Fibroblast of lung (primary cell): ENCODE results near the gene DGKG. TPM values are rescaled to one million over a fixed set of nuclear protein-coding genes. Genes with fewer than 3 reads are reported as not detected.
A peak's percentile ranks its signal among the peaks of the same experiment; 100 is the strongest.

Experiments
- DNase-seq, 2 donors: peaks; one replicate each; pipeline versions ENCODE4 v3.0.0 to v3.0.0-alpha.2; 2010; ENCODE audit warnings: low read depth in 2 of 2
- H2AFZ ChIP-seq: 2 replicates; pipeline ENCODE4 v1.5.1; 2012; ENCODE audit warnings: low read length, control low read depth, inconsistent platforms
- H3K27ac ChIP-seq: 2 replicates; pipeline ENCODE4 v1.5.1; 2011; ENCODE audit warnings: low read length, control low read depth; ENCODE audit not compliant: insufficient read depth
- H3K27me3 ChIP-seq: 2 replicates; pipeline ENCODE4 v1.5.1; 2011; ENCODE audit warnings: mild to moderate bottlenecking, low read length; ENCODE audit not compliant: control insufficient read depth, insufficient read depth
- H3K36me3 ChIP-seq: 2 replicates; pipeline ENCODE4 v1.5.1; 2011; ENCODE audit warnings: low read length; ENCODE audit not compliant: control insufficient read depth, insufficient read depth
- H3K4me1 ChIP-seq: 2 replicates; pipeline ENCODE4 v1.5.1; 2011; ENCODE audit warnings: low read length; ENCODE audit not compliant: control insufficient read depth, insufficient read depth; ENCODE audit errors: extremely low read depth
- H3K4me2 ChIP-seq: 2 replicates; pipeline ENCODE4 v1.5.1; 2011; ENCODE audit warnings: low read length, control low read depth; ENCODE audit not compliant: insufficient read depth; ENCODE audit errors: extremely low read depth
- H3K4me3 ChIP-seq, 4 experiments: fragments of 200-600 bp in 1 of 4; sonication (generic) in 1 of 4; replicated peaks in 1 of 4; 2 replicates each; pipeline ENCODE4 v1.5.1; 2011 to 2016; ENCODE audit warnings: low read length in 4 of 4, low read depth in 3 of 4, mild to moderate bottlenecking in 3 of 4, control low read depth in 2 of 4, inconsistent platforms in 1 of 4, mixed read lengths in 1 of 4; ENCODE audit not compliant: insufficient read depth in 1 of 4; ENCODE audit errors: control extremely low read depth in 1 of 4
- H3K79me2 ChIP-seq: 2 replicates; pipeline ENCODE4 v1.5.1; 2012; ENCODE audit warnings: mild to moderate bottlenecking, low read length, inconsistent platforms; ENCODE audit not compliant: control insufficient read depth, insufficient read depth
- H3K9ac ChIP-seq: 2 replicates; pipeline ENCODE4 v1.5.1; 2011; ENCODE audit warnings: mild to moderate bottlenecking, low read length, control low read depth; ENCODE audit not compliant: insufficient read depth
- H3K9me3 ChIP-seq: 2 replicates; pipeline ENCODE4 v1.5.1; 2012; ENCODE audit warnings: low read depth, low read length; ENCODE audit not compliant: control insufficient read depth, insufficient read depth
- H4K20me1 ChIP-seq: 2 replicates; pipeline ENCODE4 v1.5.1; 2011; ENCODE audit warnings: low read length; ENCODE audit not compliant: control insufficient read depth, insufficient read depth; ENCODE audit errors: extremely low read depth
- CTCF ChIP-seq, 2 donors: IDR thresholded peaks in 1 of 2; conservative IDR thresholded peaks in 1 of 2; 1 replicate in 1 of 2; 2 replicates in 1 of 2; pipeline ENCODE4 v1.5.1; 2011 to 2012; ENCODE audit warnings: low read length in 2 of 2, control low read depth in 1 of 2, inconsistent platforms in 1 of 2, low read depth in 1 of 2, mild to moderate bottlenecking in 1 of 2
- EZH2 ChIP-seq: IDR thresholded peaks from 2 replicates; pipeline ENCODE4 v1.5.1; 2012; ENCODE audit warnings: low read length, control low read depth, mild to moderate bottlenecking; ENCODE audit errors: missing control alignments
- polyA plus RNA-seq, 2 donors: library from polyadenylated mRNA; depleted of rRNA in 1 of 2; stranded (reverse) in 1 of 2; unstranded in 1 of 2; fragments of >200 nt; gene quantifications; 2 replicates each; pipeline ENCODE4 v1.2.1, GENCODE V29; 2011 to 2012; ENCODE audit warnings: missing spikeins in 1 of 2
- total RNA-seq: library from RNA; depleted of rRNA; stranded (reverse); fragments of >200 nt; gene quantifications from 2 replicates; pipeline ENCODE4 v1.2.1, GENCODE V29; 2014

The DGKG gene
- total and polyA plus RNA-seq, 2 donors (not counting 1 experiment from before 2014, with no cell fraction given), result 3.7 to 4.8 TPM

- H3K27me3 ChIP-seq, result no peaks in the 10 kb centered on the region
- TF ChIP-seq EZH2, result no peak
- H4K20me1 ChIP-seq, result no peaks in the 10 kb centered on the region
- H3K9ac ChIP-seq, result no peak overlapping the region
- H3K9me3 ChIP-seq, result no peaks in the 10 kb centered on the region
- no peak overlapping the region for H3K4me2 ChIP-seq
- no peak overlapping the region for H3K4me3 ChIP-seq
- no peak overlapping the region for H3K27ac ChIP-seq
- no peak overlapping the region for H2AFZ ChIP-seq
- DNase-seq, result peak in 1 of 2 donors; percentile 10
- H3K79me2 ChIP-seq, result no peaks in the 10 kb centered on the region
- no peaks in the 10 kb centered on the region for H3K4me1 ChIP-seq
- H3K36me3 ChIP-seq, result no peaks in the 10 kb centered on the region
Observed at GRCh38 chr3:186152361-186152798, 209.7 kb downstream of the DGKG start.

GRCh38 chr3:186151077-186151971 lies 210.7 kb downstream of the DGKG start:
- TF ChIP-seq CTCF (conservative IDR thresholded peaks at IDR 0.05 in 1 of 2, IDR thresholded peaks at IDR 0.05 in 1 of 2; ENCODE audit: low read depth in 1 of 2, low read length in 2 of 2) (no peak), EZH2 (no peak)
- Histone ChIP-seq H3K4me3 (no peak overlapping the region), H2AFZ (no peak overlapping the region), H3K4me1 (no peaks in the 10 kb centered on the region), H3K9me3 (no peaks in the 10 kb centered on the region), H3K9ac (no peak overlapping the region), H4K20me1 (no peaks in the 10 kb centered on the region), H3K27ac (no peak overlapping the region), H3K27me3 (no peaks in the 10 kb centered on the region), H3K79me2 (no peaks in the 10 kb centered on the region), H3K36me3 (no peaks in the 10 kb centered on the region), H3K4me2 (no peak overlapping the region)
- DNase-seq, result peak in 1 of 2 donors; percentile 14

GRCh38 chr3:186150041-186150830 lies 211.8 kb downstream of the DGKG start:
- H3K27me3 ChIP-seq, result no peaks in the 10 kb centered on the region
- TF ChIP-seq EZH2, result no peak
- no peak for TF ChIP-seq CTCF (conservative IDR thresholded peaks at IDR 0.05 in 1 of 2, IDR thresholded peaks at IDR 0.05 in 1 of 2; ENCODE audit: low read depth in 1 of 2, low read length in 2 of 2)
- H3K36me3 ChIP-seq, result no peaks in the 10 kb centered on the region
- no peak overlapping the region for H3K4me3 ChIP-seq
- H2AFZ ChIP-seq, result no peak overlapping the region
- no peak overlapping the region for H3K4me2 ChIP-seq
- no peak overlapping the region for H3K27ac ChIP-seq
- no peak overlapping the region for H3K9ac ChIP-seq
- H3K79me2 ChIP-seq, result no peaks in the 10 kb centered on the region
- H4K20me1 ChIP-seq, result no peaks in the 10 kb centered on the region
- no peak for DNase-seq
- no peaks in the 10 kb centered on the region for H3K9me3 ChIP-seq
- no peaks in the 10 kb centered on the region for H3K4me1 ChIP-seq
